Retinal pigment epithelial cell (primary cell): ENCODE measurements around the gene SPATA2.
"Not testable (repeated sequence)": the region's sequence is repeated elsewhere in the genome, so short reads cannot be mapped to it uniquely, and the experiment has no call there.

ENCODE experiments used
- DNase-seq: peaks from one replicate; pipeline ENCODE4 v3.0.0-alpha.2; 2010; ENCODE audit warnings: low read depth
- H3K4me3 ChIP-seq: 2 replicates; pipeline ENCODE4 v1.5.1; 2011; ENCODE audit warnings: mild to moderate bottlenecking, low read length, control low read depth, moderate library complexity
- CTCF ChIP-seq: conservative IDR thresholded peaks from 2 replicates; pipeline ENCODE4 v1.5.1; 2011; ENCODE audit warnings: low read depth, low read length, control low read depth, inconsistent platforms

The SPATA2 gene

DNA sequence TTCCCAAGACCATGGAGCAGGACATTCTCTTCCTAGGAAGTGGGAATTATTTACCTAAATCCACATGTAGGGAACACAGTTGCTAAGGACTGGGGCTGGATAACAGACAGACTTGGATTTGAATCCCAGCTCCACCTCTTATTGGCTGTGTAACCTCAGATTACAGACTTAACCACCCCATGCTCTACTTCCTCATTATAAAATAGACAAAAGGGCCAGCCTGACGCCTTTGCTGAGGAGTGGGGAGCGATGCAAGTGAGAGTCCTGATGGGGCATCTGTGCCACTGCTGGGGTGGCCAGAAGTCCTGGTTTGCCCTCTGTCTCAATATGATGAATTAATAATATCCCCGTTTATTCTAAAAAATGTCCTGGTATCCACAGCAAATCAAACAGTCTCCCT is 46.8 kb downstream of the SPATA2 start:
- no peak for TF ChIP-seq CTCF
- no peak overlapping the region for H3K4me3 ChIP-seq
- no peak for DNase-seq

- DNase-seq, result no peak
- no peak overlapping the region for H3K4me3 ChIP-seq
- TF ChIP-seq CTCF, result no peak
Observed at GRCh38 chr20:49867453-49868215, 47.7 kb downstream of the SPATA2 start.

DNA sequence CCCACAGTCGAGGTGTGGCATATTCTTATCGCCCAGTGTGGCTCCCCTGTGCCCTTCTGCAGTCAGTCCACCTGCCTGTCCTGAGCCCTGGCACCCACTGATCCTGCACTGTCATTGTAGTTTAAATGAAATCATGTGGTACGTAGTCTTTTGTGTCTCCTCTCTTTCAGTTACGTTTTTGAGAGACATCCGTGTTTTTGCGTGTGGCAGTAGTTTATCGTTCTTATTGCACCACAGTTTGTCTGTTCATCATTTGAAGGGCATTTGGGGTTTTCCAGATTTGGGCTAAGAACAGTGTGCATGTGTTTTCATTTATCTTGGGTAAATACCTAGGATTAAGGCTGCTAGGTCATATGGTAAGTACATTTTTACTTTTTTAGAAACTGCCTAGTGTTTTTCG is 49.3 kb downstream of the SPATA2 start:
- no peak for TF ChIP-seq CTCF
- no peak for DNase-seq
- no peak overlapping the region for H3K4me3 ChIP-seq

- H3K4me3 ChIP-seq, result no peak overlapping the region
- DNase-seq, result no peak
- TF ChIP-seq CTCF, result no peak
Observed at GRCh38 chr20:49865559-49865958, 49.8 kb downstream of the SPATA2 start.

DNA sequence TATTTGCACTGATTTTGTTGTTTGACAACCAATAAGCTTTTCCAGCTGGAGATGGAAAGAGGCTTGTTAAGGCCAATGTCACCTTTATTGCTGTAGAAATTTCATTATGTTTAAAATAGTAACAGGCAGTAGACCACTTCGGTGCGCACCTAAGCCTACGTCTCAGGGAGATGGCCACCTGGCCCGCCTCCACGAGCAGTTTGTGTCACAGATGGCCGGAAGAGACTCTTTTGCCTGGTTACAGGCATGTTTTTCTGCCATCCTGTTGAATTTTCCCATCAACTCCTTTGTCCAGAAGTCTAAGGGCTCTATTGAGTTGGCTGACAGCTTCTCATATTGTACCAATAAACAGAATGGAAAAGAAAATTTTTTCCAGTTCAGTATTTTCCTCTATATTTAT is 51.7 kb downstream of the SPATA2 start:
- H3K4me3 ChIP-seq, result no peak overlapping the region
- no peak for DNase-seq
- TF ChIP-seq CTCF, result no peak

GRCh38 chr20:49862607-49863200 is 52.6 kb downstream of the SPATA2 start:
- TF ChIP-seq CTCF, result no peak
- DNase-seq, result no peak
- no peak overlapping the region for H3K4me3 ChIP-seq

- not testable (repeated sequence) for DNase-seq, H3K4me3 ChIP-seq
Observed at GRCh38 chr20:49861232-49861631, 54.1 kb downstream of the SPATA2 start.
